Uterus (tissue), 2 donors: ENCODE results near the gene ST8SIA5.

ENCODE experiments used
- POLR2A ChIP-seq, 2 donors: fragments of 450-650 bp; IDR thresholded peaks; one replicate each; pipeline ENCODE4 v1.6.1; 2016; ENCODE audit warnings: antibody characterized with exemption in 2 of 2, mild to moderate bottlenecking in 1 of 2, moderate library complexity in 1 of 2
- TF ChIP-seq, protein P1 (sequence below), 4 experiments: fragments of 200-600 bp in 2 of 4; fragments of 450-650 bp in 2 of 4; sonication (generic) in 2 of 4; IDR thresholded peaks; one replicate each; pipeline ENCODE4 v1.5.1; 2016 to 2019; ENCODE audit warnings: antibody characterized with exemption in 4 of 4, mild to moderate bottlenecking in 2 of 4, moderate library complexity in 1 of 4

DNA sequence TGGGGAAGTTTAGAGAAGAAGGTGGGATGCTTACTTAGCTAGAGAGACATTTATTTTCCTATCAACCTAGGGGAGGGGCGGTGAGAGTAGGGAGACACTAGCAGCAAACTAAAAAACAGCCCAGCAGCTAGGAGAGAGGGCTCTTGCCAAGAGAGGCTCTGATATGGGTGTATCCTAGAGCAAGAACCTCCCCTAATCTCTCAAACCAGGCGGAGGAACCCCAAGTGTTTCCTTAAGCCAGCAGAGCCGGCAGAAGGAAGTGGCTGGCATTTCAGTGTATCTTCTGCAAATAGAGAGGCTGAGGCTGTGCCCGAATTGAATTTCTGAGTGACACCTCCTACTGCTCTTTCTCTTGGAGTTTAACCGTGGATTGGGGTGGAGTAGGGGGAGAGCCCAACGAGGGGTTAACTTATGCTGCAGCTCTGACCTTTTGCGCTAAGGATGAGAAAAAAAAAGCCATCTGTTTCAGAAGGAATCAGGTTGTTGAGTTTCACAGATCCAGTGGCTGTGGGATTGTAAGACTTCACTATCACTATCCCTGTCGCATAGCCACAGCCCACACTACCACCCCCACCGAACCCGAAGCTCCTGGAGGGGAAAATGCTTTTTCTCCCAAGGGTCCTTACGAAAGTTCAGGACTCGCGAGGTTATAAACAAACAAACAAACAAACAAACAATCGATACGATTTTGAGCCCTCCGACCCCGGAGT lies 1.4 kb downstream of the ST8SIA5 start:
- TF ChIP-seq, protein P1, sequence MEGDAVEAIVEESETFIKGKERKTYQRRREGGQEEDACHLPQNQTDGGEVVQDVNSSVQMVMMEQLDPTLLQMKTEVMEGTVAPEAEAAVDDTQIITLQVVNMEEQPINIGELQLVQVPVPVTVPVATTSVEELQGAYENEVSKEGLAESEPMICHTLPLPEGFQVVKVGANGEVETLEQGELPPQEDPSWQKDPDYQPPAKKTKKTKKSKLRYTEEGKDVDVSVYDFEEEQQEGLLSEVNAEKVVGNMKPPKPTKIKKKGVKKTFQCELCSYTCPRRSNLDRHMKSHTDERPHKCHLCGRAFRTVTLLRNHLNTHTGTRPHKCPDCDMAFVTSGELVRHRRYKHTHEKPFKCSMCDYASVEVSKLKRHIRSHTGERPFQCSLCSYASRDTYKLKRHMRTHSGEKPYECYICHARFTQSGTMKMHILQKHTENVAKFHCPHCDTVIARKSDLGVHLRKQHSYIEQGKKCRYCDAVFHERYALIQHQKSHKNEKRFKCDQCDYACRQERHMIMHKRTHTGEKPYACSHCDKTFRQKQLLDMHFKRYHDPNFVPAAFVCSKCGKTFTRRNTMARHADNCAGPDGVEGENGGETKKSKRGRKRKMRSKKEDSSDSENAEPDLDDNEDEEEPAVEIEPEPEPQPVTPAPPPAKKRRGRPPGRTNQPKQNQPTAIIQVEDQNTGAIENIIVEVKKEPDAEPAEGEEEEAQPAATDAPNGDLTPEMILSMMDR (IDR thresholded peaks at IDR 0.05): no peak
- TF ChIP-seq POLR2A (IDR thresholded peaks at IDR 0.05): no peak
